Fibroblast of lung (primary cell): ENCODE measurements around the gene TUBB8.
"Not testable (repeated sequence)": the region's sequence is repeated elsewhere in the genome, so short reads cannot be mapped to it uniquely, and the experiment has no call there.

Source experiments
- CTCF ChIP-seq, 2 donors: IDR thresholded peaks in 1 of 2; conservative IDR thresholded peaks in 1 of 2; 1 replicate in 1 of 2; 2 replicates in 1 of 2; pipeline ENCODE4 v1.5.1; 2011 to 2012; ENCODE audit warnings: low read length in 2 of 2, control low read depth in 1 of 2, inconsistent platforms in 1 of 2, low read depth in 1 of 2, mild to moderate bottlenecking in 1 of 2
- EZH2 ChIP-seq: IDR thresholded peaks from 2 replicates; pipeline ENCODE4 v1.5.1; 2012; ENCODE audit warnings: low read length, control low read depth, mild to moderate bottlenecking; ENCODE audit errors: missing control alignments

GRCh38 chr10:11260-11659 is 37.8 kb downstream of the TUBB8 start:
- TF ChIP-seq CTCF (conservative IDR thresholded peaks at IDR 0.05 in 1 of 2, IDR thresholded peaks at IDR 0.05 in 1 of 2; ENCODE audit: low read depth in 1 of 2, low read length in 2 of 2); EZH2: not testable (repeated sequence)
